ENCODE results near the gene RARRES1.
A peak's percentile ranks its signal among the peaks of the same experiment; 100 is the strongest.

RARRES1 gene

GRCh38 chr3:158680861-158681260, 51.4 kb downstream of the RARRES1 start:
- H3K27ac ChIP-seq (ENCODE audit: low read length): no peak overlapping the region
- peaks cover 0 to 10% of the 10 kb centered on the region in 2 donors for H3K36me3 ChIP-seq (ENCODE audit: control insufficient read depth in 1 of 2, insufficient read depth in 2 of 2, low read length in 2 of 2)
- H3K27me3 ChIP-seq (ENCODE audit: low read depth, low read length): no peaks in the 10 kb centered on the region
- no peaks in the 10 kb centered on the region for H3K9me3 ChIP-seq (ENCODE audit: control insufficient read depth in 1 of 2, low read length in 2 of 2)
- H3K4me3 ChIP-seq (ENCODE audit: low read depth in 1 of 2, low read length in 2 of 2): no peak overlapping the region
- no peaks in the 10 kb centered on the region for H3K4me1 ChIP-seq (ENCODE audit: control insufficient read depth in 1 of 2, insufficient read depth in 2 of 2, low read length in 2 of 2)

GRCh38 chr3:158679547-158680000, 52.7 kb downstream of the RARRES1 start:
- no peaks in the 10 kb centered on the region for H3K27me3 ChIP-seq (ENCODE audit: low read depth, low read length)
- no peaks in the 10 kb centered on the region for H3K9me3 ChIP-seq (ENCODE audit: control insufficient read depth in 1 of 2, low read length in 2 of 2)
- peaks cover 0 to 5% of the 10 kb centered on the region in 2 donors for H3K36me3 ChIP-seq (ENCODE audit: control insufficient read depth in 1 of 2, insufficient read depth in 2 of 2, low read length in 2 of 2)
- no peak overlapping the region for H3K4me3 ChIP-seq (ENCODE audit: low read depth in 1 of 2, low read length in 2 of 2)
- no peaks in the 10 kb centered on the region for H3K4me1 ChIP-seq (ENCODE audit: control insufficient read depth in 1 of 2, insufficient read depth in 2 of 2, low read length in 2 of 2)
- no peak overlapping the region for H3K27ac ChIP-seq (ENCODE audit: low read length)

GRCh38 chr3:158678687-158679086, 53.6 kb downstream of the RARRES1 start:
- no peak overlapping the region for H3K27ac ChIP-seq (ENCODE audit: low read length)
- H3K36me3 ChIP-seq (ENCODE audit: control insufficient read depth in 1 of 2, insufficient read depth in 2 of 2, low read length in 2 of 2): peaks cover 0 to 5% of the 10 kb centered on the region in 2 donors
- no peaks in the 10 kb centered on the region for H3K27me3 ChIP-seq (ENCODE audit: low read depth, low read length)

DNA sequence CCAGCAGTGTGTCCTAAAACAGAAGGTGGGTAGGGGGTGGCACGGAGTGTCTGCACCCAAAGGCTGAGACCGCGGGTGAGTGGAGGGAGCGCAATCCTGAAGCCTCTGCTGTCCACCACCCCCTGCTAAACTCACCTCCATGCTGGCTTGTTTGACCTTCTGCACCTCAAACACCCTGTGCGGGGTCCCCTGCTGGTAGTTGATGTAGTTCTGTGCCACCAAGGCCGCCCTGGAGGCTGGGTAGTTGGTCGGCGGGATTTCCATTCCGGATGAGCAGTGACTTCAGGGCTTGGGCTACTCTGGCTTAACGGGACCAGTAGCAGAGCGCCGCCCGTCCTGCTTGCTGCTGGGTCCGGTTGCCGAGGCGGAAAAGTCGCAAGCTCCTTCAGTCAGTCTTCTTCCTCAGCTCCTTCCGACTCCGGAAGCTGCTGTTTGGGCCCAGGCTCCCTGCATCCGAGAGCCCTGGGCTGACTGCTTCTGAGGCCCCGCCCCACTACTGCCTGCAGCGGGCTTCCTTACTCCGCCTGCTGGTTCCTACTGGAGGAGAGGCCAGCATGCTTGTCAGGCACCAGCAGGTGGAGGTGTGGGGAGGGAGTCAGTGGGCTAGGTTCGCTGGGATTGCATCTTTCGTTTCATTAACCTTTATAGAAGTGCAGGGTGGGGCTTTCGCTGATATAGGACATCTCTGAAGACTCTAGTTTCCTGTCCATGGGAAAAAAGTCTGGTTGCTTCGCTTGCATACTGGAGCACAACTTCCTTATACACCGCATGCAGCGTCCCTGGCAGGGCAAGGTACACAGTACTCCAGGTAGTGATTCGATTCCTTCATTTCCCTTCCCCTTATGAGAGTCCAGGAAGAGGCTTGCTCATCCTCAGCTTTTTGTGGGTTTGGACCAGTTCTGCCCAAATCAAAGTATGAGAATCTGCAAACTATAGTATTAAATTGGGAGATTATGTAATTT, 59.8 kb downstream of the RARRES1 start, which contains the start of gene LXN:
Gene LXN (minus strand): TSS at position 434 of the 962 bp plus-strand sequence. CDS start 170 bp downstream, at position 264.
- Histone ChIP-seq H3K9me3 (ENCODE audit: control insufficient read depth in 1 of 2, low read length in 2 of 2) (no peaks in the 10 kb centered on the region), H3K4me1 (ENCODE audit: control insufficient read depth in 1 of 2, insufficient read depth in 2 of 2, low read length in 2 of 2) (peaks cover 0 to 16% of the 10 kb centered on the region in 2 donors), H3K4me3 (ENCODE audit: low read depth in 1 of 2, low read length in 2 of 2) (peak within 1 kb of the TSS; percentile 77 to 78), H3K36me3 (ENCODE audit: control insufficient read depth in 1 of 2, insufficient read depth in 2 of 2, low read length in 2 of 2) (peaks cover 12 to 19% of the 10 kb centered on the region in 2 donors), H3K27ac (ENCODE audit: low read length) (peak within 1 kb of the TSS; percentile 68), H3K27me3 (ENCODE audit: low read depth, low read length) (no peaks in the 10 kb centered on the region)

More at GRCh38 chr3:158678687-158679086, 53.6 kb downstream of the RARRES1 start:
- H3K9me3 ChIP-seq (ENCODE audit: control insufficient read depth in 1 of 2, low read length in 2 of 2): no peaks in the 10 kb centered on the region
- no peaks in the 10 kb centered on the region for H3K4me1 ChIP-seq (ENCODE audit: control insufficient read depth in 1 of 2, insufficient read depth in 2 of 2, low read length in 2 of 2)
- H3K4me3 ChIP-seq (ENCODE audit: low read depth in 1 of 2, low read length in 2 of 2): no peak overlapping the region

DNA sequence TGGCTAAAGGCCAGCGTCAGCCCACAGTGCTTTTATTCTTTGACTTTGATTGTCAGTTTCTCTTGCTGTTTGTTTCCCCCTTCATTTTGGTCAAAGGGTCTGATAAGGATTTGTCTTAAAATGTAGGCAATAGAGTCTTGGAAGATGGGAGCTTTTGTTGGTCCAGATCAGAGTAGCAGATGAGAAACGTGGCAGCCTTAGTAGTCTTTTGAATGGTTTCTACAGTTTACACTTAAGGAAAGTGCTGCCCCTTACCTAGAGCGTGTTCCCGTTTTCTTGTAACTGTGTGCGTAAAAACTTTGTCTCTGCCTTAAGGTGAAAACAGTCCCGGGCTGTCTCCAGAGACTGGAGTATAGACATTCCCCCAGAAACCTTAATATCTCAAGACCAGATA, 60.4 kb downstream of the RARRES1 start:
- peak overlapping the region; percentile 77 to 78 for H3K4me3 ChIP-seq (ENCODE audit: low read depth in 1 of 2, low read length in 2 of 2)
- peak overlapping the region; percentile 68 for H3K27ac ChIP-seq (ENCODE audit: low read length)

DNA sequence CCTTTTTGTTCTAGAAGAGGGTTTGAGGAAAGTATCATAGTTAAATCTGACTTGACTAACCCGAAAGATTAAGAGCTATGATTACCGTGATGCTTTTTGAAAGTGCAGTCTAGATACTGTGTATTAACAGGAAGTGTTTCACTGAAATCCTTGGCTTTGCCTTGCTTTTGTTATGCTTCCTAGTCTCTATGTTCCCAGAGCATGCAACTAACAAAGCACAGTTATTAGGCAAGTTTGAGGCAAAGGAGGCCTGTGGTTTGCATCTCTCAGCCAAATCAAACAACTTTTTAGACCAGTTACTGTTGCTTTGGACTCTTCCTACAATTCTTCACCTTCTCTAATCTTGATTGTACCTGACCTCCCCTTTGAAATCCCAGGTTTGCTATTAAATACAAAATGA, 63.8 kb downstream of the RARRES1 start:
- Histone ChIP-seq H3K4me1 (ENCODE audit: control insufficient read depth in 1 of 2, insufficient read depth in 2 of 2, low read length in 2 of 2) (peaks cover 0 to 16% of the 10 kb centered on the region in 2 donors), H3K27ac (ENCODE audit: low read length) (no peak overlapping the region), H3K4me3 (ENCODE audit: low read depth in 1 of 2, low read length in 2 of 2) (no peak overlapping the region), H3K36me3 (ENCODE audit: control insufficient read depth in 1 of 2, insufficient read depth in 2 of 2, low read length in 2 of 2) (peaks cover 40 to 42% of the 10 kb centered on the region in 2 donors), H3K27me3 (ENCODE audit: low read depth, low read length) (no peaks in the 10 kb centered on the region), H3K9me3 (ENCODE audit: control insufficient read depth in 1 of 2, low read length in 2 of 2) (no peaks in the 10 kb centered on the region)

More for the DNA sequence above, 60.4 kb downstream of the RARRES1 start:
- Histone ChIP-seq H3K36me3 (ENCODE audit: control insufficient read depth in 1 of 2, insufficient read depth in 2 of 2, low read length in 2 of 2) (peaks cover 12 to 20% of the 10 kb centered on the region in 2 donors), H3K4me1 (ENCODE audit: control insufficient read depth in 1 of 2, insufficient read depth in 2 of 2, low read length in 2 of 2) (peaks cover 0 to 16% of the 10 kb centered on the region in 2 donors), H3K27me3 (ENCODE audit: low read depth, low read length) (no peaks in the 10 kb centered on the region), H3K9me3 (ENCODE audit: control insufficient read depth in 1 of 2, low read length in 2 of 2) (no peaks in the 10 kb centered on the region)

- Histone ChIP-seq H3K27me3 (ENCODE audit: low read depth, low read length) (no peaks in the 10 kb centered on the region), H3K4me3 (ENCODE audit: low read depth in 1 of 2, low read length in 2 of 2) (no peak overlapping the region), H3K36me3 (ENCODE audit: control insufficient read depth in 1 of 2, insufficient read depth in 2 of 2, low read length in 2 of 2) (peaks cover 51 to 54% of the 10 kb centered on the region in 2 donors), H3K27ac (ENCODE audit: low read length) (no peak overlapping the region), H3K9me3 (ENCODE audit: control insufficient read depth in 1 of 2, low read length in 2 of 2) (no peaks in the 10 kb centered on the region), H3K4me1 (ENCODE audit: control insufficient read depth in 1 of 2, insufficient read depth in 2 of 2, low read length in 2 of 2) (peaks cover 0 to 5% of the 10 kb centered on the region in 2 donors)
These were observed 65.8 kb downstream of the RARRES1 start for GRCh38 chr3:158666416-158666815.

GRCh38 chr3:158663832-158664231, 68.4 kb downstream of the RARRES1 start:
- Histone ChIP-seq H3K9me3 (ENCODE audit: control insufficient read depth in 1 of 2, low read length in 2 of 2) (no peaks in the 10 kb centered on the region), H3K4me1 (ENCODE audit: control insufficient read depth in 1 of 2, insufficient read depth in 2 of 2, low read length in 2 of 2) (no peaks in the 10 kb centered on the region), H3K27me3 (ENCODE audit: low read depth, low read length) (no peaks in the 10 kb centered on the region), H3K27ac (ENCODE audit: low read length) (no peak overlapping the region), H3K4me3 (ENCODE audit: low read depth in 1 of 2, low read length in 2 of 2) (no peak overlapping the region), H3K36me3 (ENCODE audit: control insufficient read depth in 1 of 2, insufficient read depth in 2 of 2, low read length in 2 of 2) (peaks cover 54 to 67% of the 10 kb centered on the region in 2 donors)

- no peak overlapping the region for H3K27ac ChIP-seq (ENCODE audit: low read length)
- no peaks in the 10 kb centered on the region for H3K27me3 ChIP-seq (ENCODE audit: low read depth, low read length)
- H3K36me3 ChIP-seq (ENCODE audit: control insufficient read depth in 1 of 2, insufficient read depth in 2 of 2, low read length in 2 of 2): peaks cover 52 to 63% of the 10 kb centered on the region in 2 donors
These were observed 69.0 kb downstream of the RARRES1 start for GRCh38 chr3:158663246-158663645.

DNA sequence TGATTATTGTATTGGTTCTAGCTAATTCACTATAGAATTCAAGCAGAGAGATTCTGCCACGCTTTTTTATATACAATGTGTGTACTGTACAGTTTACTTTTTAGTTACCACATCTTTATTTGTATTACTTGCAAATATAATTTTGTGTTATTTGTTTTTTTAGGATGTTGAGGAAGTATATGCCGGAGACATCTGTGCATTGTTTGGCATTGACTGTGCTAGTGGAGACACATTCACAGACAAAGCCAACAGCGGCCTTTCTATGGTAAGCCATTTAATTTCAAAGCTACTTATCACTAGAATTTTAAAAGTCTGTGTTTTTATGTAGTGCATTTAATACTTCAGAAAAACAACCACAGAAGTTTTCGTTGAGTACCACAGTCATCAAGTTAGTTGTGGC, 71.5 kb downstream of the RARRES1 start:
- no peak overlapping the region for H3K4me3 ChIP-seq (ENCODE audit: low read depth in 1 of 2, low read length in 2 of 2)
- no peak overlapping the region for H3K27ac ChIP-seq (ENCODE audit: low read length)
- H3K9me3 ChIP-seq (ENCODE audit: control insufficient read depth in 1 of 2, low read length in 2 of 2): no peaks in the 10 kb centered on the region
- no peaks in the 10 kb centered on the region for H3K27me3 ChIP-seq (ENCODE audit: low read depth, low read length)
- H3K36me3 ChIP-seq (ENCODE audit: control insufficient read depth in 1 of 2, insufficient read depth in 2 of 2, low read length in 2 of 2): peaks cover 53 to 66% of the 10 kb centered on the region in 2 donors
- H3K4me1 ChIP-seq (ENCODE audit: control insufficient read depth in 1 of 2, insufficient read depth in 2 of 2, low read length in 2 of 2): no peaks in the 10 kb centered on the region

More at GRCh38 chr3:158663246-158663645, 69.0 kb downstream of the RARRES1 start:
- Histone ChIP-seq H3K9me3 (ENCODE audit: control insufficient read depth in 1 of 2, low read length in 2 of 2) (no peaks in the 10 kb centered on the region), H3K4me3 (ENCODE audit: low read depth in 1 of 2, low read length in 2 of 2) (no peak overlapping the region), H3K4me1 (ENCODE audit: control insufficient read depth in 1 of 2, insufficient read depth in 2 of 2, low read length in 2 of 2) (no peaks in the 10 kb centered on the region)

DNA sequence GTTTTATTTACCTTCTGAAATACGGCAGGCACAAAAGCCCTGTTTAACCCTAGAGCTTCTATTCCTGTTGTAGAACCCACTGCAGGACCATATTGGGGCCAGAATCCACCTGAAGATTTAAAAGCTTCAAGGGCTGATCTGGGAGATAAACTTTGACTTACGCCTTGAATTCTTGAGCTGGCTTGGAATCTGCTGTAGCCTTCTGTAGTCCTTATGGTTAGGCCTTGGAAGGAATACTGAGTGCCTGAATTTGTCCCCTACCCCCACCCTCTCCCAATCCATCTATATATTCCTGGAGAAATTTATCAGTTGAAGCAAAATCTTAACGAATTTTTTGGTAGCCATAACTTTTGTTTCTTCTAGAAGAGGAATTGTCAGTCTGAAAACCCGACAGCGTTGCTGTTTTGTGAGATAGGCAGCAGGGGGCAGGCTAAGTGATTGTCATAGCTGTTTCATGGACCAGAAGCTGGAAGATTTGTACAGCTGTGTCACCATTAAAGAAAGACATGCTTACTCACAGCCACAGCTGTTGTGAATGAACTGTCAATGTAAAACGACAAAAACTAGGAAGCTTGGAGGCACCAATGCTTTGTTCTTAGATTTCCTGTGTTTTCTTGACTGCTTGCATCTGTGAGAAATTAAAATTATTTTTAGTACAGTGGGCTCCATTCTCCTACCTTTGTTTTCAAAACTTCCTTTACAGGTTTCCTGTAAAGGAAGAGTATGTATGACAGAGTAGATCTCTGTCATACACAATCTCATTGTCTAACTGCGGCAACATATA, 72.6 kb downstream of the RARRES1 start:
- Histone ChIP-seq H3K4me1 (ENCODE audit: control insufficient read depth in 1 of 2, insufficient read depth in 2 of 2, low read length in 2 of 2) (no peaks in the 10 kb centered on the region), H3K27ac (ENCODE audit: low read length) (no peak overlapping the region), H3K36me3 (ENCODE audit: control insufficient read depth in 1 of 2, insufficient read depth in 2 of 2, low read length in 2 of 2) (peaks cover 53 to 62% of the 10 kb centered on the region in 2 donors), H3K4me3 (ENCODE audit: low read depth in 1 of 2, low read length in 2 of 2) (no peak overlapping the region), H3K27me3 (ENCODE audit: low read depth, low read length) (no peaks in the 10 kb centered on the region), H3K9me3 (ENCODE audit: control insufficient read depth in 1 of 2, low read length in 2 of 2) (no peaks in the 10 kb centered on the region)

Measured in muscle layer of duodenum (tissue), 2 donors.